HCT116 (cell line): ENCODE data around the gene RIMBP2.

Experiments
- EGR1 ChIP-seq: IDR thresholded peaks from 2 replicates; pipeline ENCODE4 v1.6.1; 2012; ENCODE audit warnings: low read depth
- EZH2 ChIP-seq: fragments of 200-600 bp; sonication (generic); IDR thresholded peaks from 2 replicates; pipeline ENCODE4 v1.6.1; 2017; ENCODE audit warnings: antibody characterized with exemption, mixed run types
- POLR2A ChIP-seq: IDR thresholded peaks from 2 replicates; pipeline ENCODE4 v1.7.0; 2011; ENCODE audit warnings: borderline replicate concordance; ENCODE audit not compliant: insufficient read depth, insufficient read length; ENCODE audit errors: extremely low read depth
- POLR2AphosphoS5 ChIP-seq: IDR thresholded peaks from 2 replicates; pipeline ENCODE4 v1.6.1; 2011; ENCODE audit warnings: mild to moderate bottlenecking, low read depth, low read length, moderate library complexity
- RAD21 ChIP-seq: IDR thresholded peaks from 2 replicates; pipeline ENCODE4 v1.6.1; 2012; ENCODE audit warnings: low read depth, mild to moderate bottlenecking
- SIN3A ChIP-seq: IDR thresholded peaks from 2 replicates; pipeline ENCODE4 v1.6.1; 2012; ENCODE audit warnings: low read depth
- ZNF274 ChIP-seq: fragments of 200-500 bp; sonication (Bioruptor generic); IDR thresholded peaks from 2 replicates; pipeline ENCODE4 v1.6.1; 2014; ENCODE audit warnings: mild to moderate bottlenecking, low read depth, low read length, inconsistent platforms
- TF ChIP-seq, protein P1 (sequence below), 3 experiments: fragments of 200-600 bp in 1 of 3; sonication (generic) in 1 of 3; IDR thresholded peaks in 2 of 3; conservative IDR thresholded peaks in 1 of 3; 2 replicates each; pipeline ENCODE4 v1.5.1; 2012 to 2017; ENCODE audit warnings: low read depth in 2 of 3, low read length in 2 of 3, antibody characterized with exemption in 1 of 3, borderline replicate concordance in 1 of 3, control low read depth in 1 of 3, mild to moderate bottlenecking in 1 of 3, mixed read lengths in 1 of 3, mixed run types in 1 of 3, moderate library complexity in 1 of 3; ENCODE audit not compliant: insufficient read depth in 1 of 3
- TF ChIP-seq, protein P2 (sequence below): IDR thresholded peaks from 2 replicates; pipeline ENCODE4 v1.6.1; 2012; ENCODE audit warnings: low read depth

DNA sequence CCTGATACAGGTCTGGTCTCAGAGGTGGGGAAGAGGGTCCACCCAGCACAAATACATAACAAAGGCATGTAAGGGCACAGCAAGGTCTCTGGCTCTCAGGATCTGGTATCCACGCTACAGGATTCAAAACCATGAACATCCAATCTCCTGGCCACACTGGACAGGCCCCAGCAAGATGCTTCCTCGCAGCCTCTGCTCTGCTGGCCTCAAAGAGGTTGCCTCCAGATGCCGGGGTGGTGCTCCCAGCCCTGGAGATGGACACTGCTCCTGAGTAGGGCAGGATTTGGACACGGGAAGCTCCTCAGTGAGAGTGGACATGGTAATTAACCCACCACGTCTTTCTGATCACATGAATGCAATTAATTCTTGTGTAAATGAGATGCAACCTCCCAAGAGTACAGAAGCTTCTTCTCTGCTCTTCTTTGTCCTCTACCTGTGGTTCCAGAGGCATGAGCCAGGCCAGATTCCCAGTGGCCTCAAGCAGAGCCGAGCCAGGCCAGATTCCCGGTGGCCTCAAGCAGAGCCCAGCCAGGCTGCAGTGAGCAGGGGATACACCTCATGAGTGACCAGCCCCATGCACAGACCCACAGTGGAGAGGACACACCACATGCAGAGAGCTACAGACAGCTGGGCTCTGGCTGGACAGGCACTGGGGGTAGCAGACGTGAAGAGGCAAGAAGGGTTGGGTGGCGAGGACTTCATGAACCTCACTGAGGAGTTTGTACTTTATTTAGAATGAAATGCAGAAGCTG lies 192.1 kb downstream of the RIMBP2 start:
- TF ChIP-seq, protein P1, sequence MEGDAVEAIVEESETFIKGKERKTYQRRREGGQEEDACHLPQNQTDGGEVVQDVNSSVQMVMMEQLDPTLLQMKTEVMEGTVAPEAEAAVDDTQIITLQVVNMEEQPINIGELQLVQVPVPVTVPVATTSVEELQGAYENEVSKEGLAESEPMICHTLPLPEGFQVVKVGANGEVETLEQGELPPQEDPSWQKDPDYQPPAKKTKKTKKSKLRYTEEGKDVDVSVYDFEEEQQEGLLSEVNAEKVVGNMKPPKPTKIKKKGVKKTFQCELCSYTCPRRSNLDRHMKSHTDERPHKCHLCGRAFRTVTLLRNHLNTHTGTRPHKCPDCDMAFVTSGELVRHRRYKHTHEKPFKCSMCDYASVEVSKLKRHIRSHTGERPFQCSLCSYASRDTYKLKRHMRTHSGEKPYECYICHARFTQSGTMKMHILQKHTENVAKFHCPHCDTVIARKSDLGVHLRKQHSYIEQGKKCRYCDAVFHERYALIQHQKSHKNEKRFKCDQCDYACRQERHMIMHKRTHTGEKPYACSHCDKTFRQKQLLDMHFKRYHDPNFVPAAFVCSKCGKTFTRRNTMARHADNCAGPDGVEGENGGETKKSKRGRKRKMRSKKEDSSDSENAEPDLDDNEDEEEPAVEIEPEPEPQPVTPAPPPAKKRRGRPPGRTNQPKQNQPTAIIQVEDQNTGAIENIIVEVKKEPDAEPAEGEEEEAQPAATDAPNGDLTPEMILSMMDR (IDR thresholded peaks at IDR 0.05 in 2 of 3, conservative IDR thresholded peaks at IDR 0.05 in 1 of 3; ENCODE audit: borderline replicate concordance in 1 of 3, insufficient read depth in 1 of 3, low read depth in 2 of 3, low read length in 2 of 3), result no peak
- TF ChIP-seq EZH2 (no peak), ZNF274 (no peak), RAD21 (no peak), SIN3A (no peak), POLR2A (no peak), EGR1 (no peak), POLR2AphosphoS5 (no peak)
- TF ChIP-seq, protein P2, sequence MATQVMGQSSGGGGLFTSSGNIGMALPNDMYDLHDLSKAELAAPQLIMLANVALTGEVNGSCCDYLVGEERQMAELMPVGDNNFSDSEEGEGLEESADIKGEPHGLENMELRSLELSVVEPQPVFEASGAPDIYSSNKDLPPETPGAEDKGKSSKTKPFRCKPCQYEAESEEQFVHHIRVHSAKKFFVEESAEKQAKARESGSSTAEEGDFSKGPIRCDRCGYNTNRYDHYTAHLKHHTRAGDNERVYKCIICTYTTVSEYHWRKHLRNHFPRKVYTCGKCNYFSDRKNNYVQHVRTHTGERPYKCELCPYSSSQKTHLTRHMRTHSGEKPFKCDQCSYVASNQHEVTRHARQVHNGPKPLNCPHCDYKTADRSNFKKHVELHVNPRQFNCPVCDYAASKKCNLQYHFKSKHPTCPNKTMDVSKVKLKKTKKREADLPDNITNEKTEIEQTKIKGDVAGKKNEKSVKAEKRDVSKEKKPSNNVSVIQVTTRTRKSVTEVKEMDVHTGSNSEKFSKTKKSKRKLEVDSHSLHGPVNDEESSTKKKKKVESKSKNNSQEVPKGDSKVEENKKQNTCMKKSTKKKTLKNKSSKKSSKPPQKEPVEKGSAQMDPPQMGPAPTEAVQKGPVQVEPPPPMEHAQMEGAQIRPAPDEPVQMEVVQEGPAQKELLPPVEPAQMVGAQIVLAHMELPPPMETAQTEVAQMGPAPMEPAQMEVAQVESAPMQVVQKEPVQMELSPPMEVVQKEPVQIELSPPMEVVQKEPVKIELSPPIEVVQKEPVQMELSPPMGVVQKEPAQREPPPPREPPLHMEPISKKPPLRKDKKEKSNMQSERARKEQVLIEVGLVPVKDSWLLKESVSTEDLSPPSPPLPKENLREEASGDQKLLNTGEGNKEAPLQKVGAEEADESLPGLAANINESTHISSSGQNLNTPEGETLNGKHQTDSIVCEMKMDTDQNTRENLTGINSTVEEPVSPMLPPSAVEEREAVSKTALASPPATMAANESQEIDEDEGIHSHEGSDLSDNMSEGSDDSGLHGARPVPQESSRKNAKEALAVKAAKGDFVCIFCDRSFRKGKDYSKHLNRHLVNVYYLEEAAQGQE, result no peak
